ENCODE results near the gene PRKAR1A.

The PRKAR1A gene

DNA sequence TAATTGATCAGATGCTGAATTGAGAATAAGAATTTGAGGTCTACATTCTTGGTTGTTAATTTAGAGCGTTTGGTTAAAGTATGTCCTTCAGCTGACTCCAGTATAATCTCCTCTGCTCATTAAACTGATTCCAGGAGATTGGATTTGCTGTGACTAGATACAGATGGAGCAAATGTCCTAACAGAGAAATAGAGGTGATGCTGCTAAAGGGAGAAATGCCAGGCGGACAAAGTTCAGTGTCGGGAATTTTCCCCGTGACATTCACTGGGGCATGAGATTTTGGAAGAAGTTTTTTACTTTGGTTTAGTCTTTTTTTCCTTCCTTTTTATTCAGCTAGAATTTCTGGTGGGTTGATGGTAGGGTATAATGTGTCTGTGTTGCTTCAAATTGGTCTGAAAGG lies 19.0 kb downstream of the PRKAR1A start:
- 100% methylated on average over 4 of the region's 4 CpGs for WGBS
- no peaks in the 10 kb centered on the region for H3K4me1 ChIP-seq (ENCODE audit: control insufficient read depth, insufficient read depth, low read depth, low read length)
- H2AK5ac ChIP-seq (ENCODE audit: low read length, severe bottlenecking), result no peak overlapping the region
- no peak overlapping the region for H3K4me3 ChIP-seq (ENCODE audit: insufficient read depth in 1 of 2, low read depth in 1 of 2, low read length in 2 of 2)
- no peak overlapping the region for H3K14ac ChIP-seq (ENCODE audit: low read length in 2 of 2)
- no peak overlapping the region for H2BK120ac ChIP-seq (ENCODE audit: low read depth, low read length)
- peaks cover 12 to 90% of the 10 kb centered on the region in 2 experiments for H3K36me3 ChIP-seq (ENCODE audit: control insufficient read depth in 1 of 2, insufficient read depth in 2 of 2, low read depth in 1 of 2, low read length in 2 of 2)
- H2BK15ac ChIP-seq (ENCODE audit: low read depth, poor library complexity, severe bottlenecking), result no peak overlapping the region
- H3K27ac ChIP-seq (ENCODE audit: low read length, poor library complexity, severe bottlenecking), result no peak overlapping the region
- no peak for DNase-seq
- H2BK12ac ChIP-seq (ENCODE audit: low read length in 2 of 2), result no peak overlapping the region
- H4K91ac ChIP-seq (ENCODE audit: low read length), result no peak overlapping the region
- no peak overlapping the region for H3K18ac ChIP-seq (ENCODE audit: low read depth in 1 of 2, low read length in 2 of 2)
- H3K79me1 ChIP-seq (replicated peaks; ENCODE audit: low read length, poor library complexity, severe bottlenecking), result peaks cover 24% of the 10 kb centered on the region
- no peak overlapping the region for H3K23ac ChIP-seq (ENCODE audit: low read length in 2 of 2)
- H3K4me2 ChIP-seq (ENCODE audit: low read length, poor library complexity, severe bottlenecking), result no peak overlapping the region
- no peak overlapping the region for H2AFZ ChIP-seq (ENCODE audit: low read depth, low read length)
- no peak overlapping the region for H2BK5ac ChIP-seq (ENCODE audit: low read depth, low read length, poor library complexity, severe bottlenecking)
- H3K4ac ChIP-seq (ENCODE audit: low read depth in 1 of 2, low read length in 2 of 2), result no peak overlapping the region
- H4K8ac ChIP-seq (ENCODE audit: low read length), result no peak overlapping the region
- H3K9ac ChIP-seq (ENCODE audit: low read length), result peak overlapping the region; percentile 70
- no peaks in the 10 kb centered on the region for H3K27me3 ChIP-seq (ENCODE audit: control insufficient read depth in 1 of 2, insufficient read depth in 1 of 2, low read length in 2 of 2)
- H3K9me3 ChIP-seq (ENCODE audit: control insufficient read depth, low read length), result no peaks in the 10 kb centered on the region

DNA sequence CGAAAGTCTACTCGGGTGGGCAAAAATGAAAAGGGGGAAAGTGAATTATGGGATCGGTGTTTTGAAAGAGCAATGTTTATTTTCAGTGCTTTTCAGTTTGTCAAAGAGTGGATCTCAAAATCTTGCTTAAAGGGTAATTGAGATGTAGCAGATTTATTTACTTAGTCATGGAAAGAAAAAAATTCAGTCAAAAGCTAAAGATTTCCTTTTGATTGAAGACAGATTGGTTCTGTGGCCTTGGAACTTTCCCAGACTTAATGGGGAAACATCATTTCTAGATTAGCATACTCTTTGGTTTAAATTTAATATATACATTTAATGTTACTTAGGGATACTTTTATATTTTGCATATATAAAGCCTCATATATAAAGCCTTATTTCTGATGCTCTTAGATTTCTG lies 20.6 kb downstream of the PRKAR1A start:
- 95% methylated on average over 3 of the region's 3 CpGs for WGBS
- H2AK5ac ChIP-seq (ENCODE audit: low read length, severe bottlenecking), result no peak overlapping the region
- H3K4me2 ChIP-seq (ENCODE audit: low read length, poor library complexity, severe bottlenecking), result no peak overlapping the region
- no peaks in the 10 kb centered on the region for H3K27me3 ChIP-seq (ENCODE audit: control insufficient read depth in 1 of 2, insufficient read depth in 1 of 2, low read length in 2 of 2)
- H3K4me3 ChIP-seq (ENCODE audit: insufficient read depth in 1 of 2, low read depth in 1 of 2, low read length in 2 of 2), result no peak overlapping the region
- H3K18ac ChIP-seq (ENCODE audit: low read depth in 1 of 2, low read length in 2 of 2), result no peak overlapping the region
- H3K4me1 ChIP-seq (ENCODE audit: control insufficient read depth, insufficient read depth, low read depth, low read length), result no peaks in the 10 kb centered on the region
- H3K36me3 ChIP-seq (ENCODE audit: control insufficient read depth in 1 of 2, insufficient read depth in 2 of 2, low read depth in 1 of 2, low read length in 2 of 2), result peaks cover 20 to 90% of the 10 kb centered on the region in 2 experiments
- no peak overlapping the region for H3K27ac ChIP-seq (ENCODE audit: low read length, poor library complexity, severe bottlenecking)
- H4K91ac ChIP-seq (ENCODE audit: low read length), result no peak overlapping the region
- peak overlapping the region; percentile 70 for H3K9ac ChIP-seq (ENCODE audit: low read length)
- H4K8ac ChIP-seq (ENCODE audit: low read length), result no peak overlapping the region
- H3K23ac ChIP-seq (ENCODE audit: low read length in 2 of 2), result no peak overlapping the region
- H2AFZ ChIP-seq (ENCODE audit: low read depth, low read length), result no peak overlapping the region
- no peaks in the 10 kb centered on the region for H3K9me3 ChIP-seq (ENCODE audit: control insufficient read depth, low read length)
- no peak overlapping the region for H2BK12ac ChIP-seq (ENCODE audit: low read length in 2 of 2)
- no peak overlapping the region for H3K14ac ChIP-seq (ENCODE audit: low read length in 2 of 2)
- no peak overlapping the region for H3K4ac ChIP-seq (ENCODE audit: low read depth in 1 of 2, low read length in 2 of 2)
- H2BK15ac ChIP-seq (ENCODE audit: low read depth, poor library complexity, severe bottlenecking), result no peak overlapping the region
- no peak for DNase-seq
- H2BK5ac ChIP-seq (ENCODE audit: low read depth, low read length, poor library complexity, severe bottlenecking), result no peak overlapping the region
- H3K79me1 ChIP-seq (replicated peaks; ENCODE audit: low read length, poor library complexity, severe bottlenecking), result peaks cover 31% of the 10 kb centered on the region
- no peak overlapping the region for H2BK120ac ChIP-seq (ENCODE audit: low read depth, low read length)

DNA sequence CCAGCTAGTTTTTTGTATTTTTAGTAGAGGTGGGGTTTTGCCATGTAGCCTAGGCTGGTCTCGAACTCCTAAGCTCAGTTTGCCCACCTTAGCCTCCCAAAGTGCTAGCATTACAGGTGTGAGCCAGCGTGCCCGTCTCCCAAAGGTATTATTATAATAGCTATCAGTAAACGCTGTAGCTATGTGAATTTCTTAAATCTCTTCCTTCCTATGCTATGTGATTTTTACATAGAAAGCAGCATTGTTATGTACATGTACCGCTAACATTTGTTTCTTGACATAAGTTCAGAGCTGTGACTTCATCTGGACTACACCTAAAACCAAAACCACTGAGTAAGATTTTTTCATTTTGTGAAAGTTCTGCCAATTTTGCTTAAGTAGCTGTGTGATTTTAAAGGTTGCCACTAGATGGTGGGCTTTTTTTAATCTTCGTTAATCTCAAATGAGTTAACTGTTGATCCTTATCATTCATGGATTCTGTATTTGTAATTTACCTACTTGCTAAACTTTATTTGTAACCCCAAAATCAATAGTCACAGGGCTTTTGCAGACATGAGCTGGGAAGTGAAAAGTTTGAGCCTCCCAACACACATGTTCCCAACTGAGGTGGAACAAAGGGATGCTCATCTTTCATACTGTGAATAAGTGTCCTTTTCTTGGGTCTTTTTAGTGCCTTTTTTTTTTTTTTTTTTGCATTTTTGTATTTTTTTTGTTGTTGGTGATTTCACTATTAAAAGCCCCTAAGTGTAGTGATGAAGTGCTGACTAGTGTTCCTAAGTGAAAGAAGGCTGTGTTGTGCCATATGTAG lies 21.9 kb downstream of the PRKAR1A start:
- no peak overlapping the region for H2BK120ac ChIP-seq (ENCODE audit: low read depth, low read length)
- H3K27ac ChIP-seq (ENCODE audit: low read length, poor library complexity, severe bottlenecking), result no peak overlapping the region
- peak overlapping the region; percentile 53 for H4K8ac ChIP-seq (ENCODE audit: low read length)
- H3K4me1 ChIP-seq (ENCODE audit: control insufficient read depth, insufficient read depth, low read depth, low read length), result no peaks in the 10 kb centered on the region
- H3K4me3 ChIP-seq (ENCODE audit: insufficient read depth in 1 of 2, low read depth in 1 of 2, low read length in 2 of 2), result no peak overlapping the region
- WGBS, result 100% methylated on average over 1 of the region's 6 CpGs
- peak; percentile 38 for DNase-seq
- H3K23ac ChIP-seq (ENCODE audit: low read length in 2 of 2), result no peak overlapping the region
- no peak overlapping the region for H3K4me2 ChIP-seq (ENCODE audit: low read length, poor library complexity, severe bottlenecking)
- no peak overlapping the region for H3K4ac ChIP-seq (ENCODE audit: low read depth in 1 of 2, low read length in 2 of 2)
- no peaks in the 10 kb centered on the region for H3K27me3 ChIP-seq (ENCODE audit: control insufficient read depth in 1 of 2, insufficient read depth in 1 of 2, low read length in 2 of 2)
- no peak overlapping the region for H2BK5ac ChIP-seq (ENCODE audit: low read depth, low read length, poor library complexity, severe bottlenecking)
- no peak overlapping the region for H3K18ac ChIP-seq (ENCODE audit: low read depth in 1 of 2, low read length in 2 of 2)
- peaks cover 28% of the 10 kb centered on the region for H3K79me1 ChIP-seq (replicated peaks; ENCODE audit: low read length, poor library complexity, severe bottlenecking)
- H4K91ac ChIP-seq (ENCODE audit: low read length), result no peak overlapping the region
- H2BK12ac ChIP-seq (ENCODE audit: low read length in 2 of 2), result no peak overlapping the region
- H2AFZ ChIP-seq (ENCODE audit: low read depth, low read length), result no peak overlapping the region
- no peak overlapping the region for H2BK15ac ChIP-seq (ENCODE audit: low read depth, poor library complexity, severe bottlenecking)
- H2AK5ac ChIP-seq (ENCODE audit: low read length, severe bottlenecking), result no peak overlapping the region
- peaks cover 21 to 90% of the 10 kb centered on the region in 2 experiments for H3K36me3 ChIP-seq (ENCODE audit: control insufficient read depth in 1 of 2, insufficient read depth in 2 of 2, low read depth in 1 of 2, low read length in 2 of 2)
- no peaks in the 10 kb centered on the region for H3K9me3 ChIP-seq (ENCODE audit: control insufficient read depth, low read length)
- H3K14ac ChIP-seq (ENCODE audit: low read length in 2 of 2), result no peak overlapping the region
- H3K9ac ChIP-seq (ENCODE audit: low read length), result peak overlapping the region; percentile 70

DNA sequence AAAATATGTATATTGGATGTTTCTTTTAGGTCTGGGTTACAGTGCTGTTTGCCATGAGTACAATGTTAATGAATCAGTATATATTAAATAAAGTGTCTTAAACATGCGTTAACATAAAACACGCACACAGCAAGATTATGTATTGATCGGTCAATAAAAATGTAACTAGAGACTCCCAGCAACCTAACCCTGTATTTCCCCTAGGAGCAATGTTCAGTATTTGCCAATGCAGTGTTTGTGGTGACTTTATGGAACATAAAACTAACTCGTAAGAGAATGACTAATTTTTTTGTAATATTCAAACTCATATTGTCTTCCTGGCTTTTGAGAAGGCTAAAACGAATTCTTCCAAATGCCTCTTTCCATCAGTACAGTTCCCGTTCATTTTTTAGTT lies 22.5 kb downstream of the PRKAR1A start:
- Histone ChIP-seq H3K36me3 (ENCODE audit: control insufficient read depth in 1 of 2, insufficient read depth in 2 of 2, low read depth in 1 of 2, low read length in 2 of 2) (peaks cover 27 to 90% of the 10 kb centered on the region in 2 experiments), H3K79me1 (replicated peaks; ENCODE audit: low read length, poor library complexity, severe bottlenecking) (peaks cover 26% of the 10 kb centered on the region), H2BK120ac (ENCODE audit: low read depth, low read length) (no peak overlapping the region), H3K9me3 (ENCODE audit: control insufficient read depth, low read length) (no peaks in the 10 kb centered on the region), H3K18ac (ENCODE audit: low read depth in 1 of 2, low read length in 2 of 2) (no peak overlapping the region), H3K14ac (ENCODE audit: low read length in 2 of 2) (no peak overlapping the region), H3K4ac (ENCODE audit: low read depth in 1 of 2, low read length in 2 of 2) (no peak overlapping the region), H3K4me3 (ENCODE audit: insufficient read depth in 1 of 2, low read depth in 1 of 2, low read length in 2 of 2) (no peak overlapping the region), H4K8ac (ENCODE audit: low read length) (no peak overlapping the region), H3K4me2 (ENCODE audit: low read length, poor library complexity, severe bottlenecking) (no peak overlapping the region), H3K27ac (ENCODE audit: low read length, poor library complexity, severe bottlenecking) (no peak overlapping the region), H3K23ac (ENCODE audit: low read length in 2 of 2) (no peak overlapping the region), H2AK5ac (ENCODE audit: low read length, severe bottlenecking) (no peak overlapping the region), H2BK15ac (ENCODE audit: low read depth, poor library complexity, severe bottlenecking) (no peak overlapping the region), H3K27me3 (ENCODE audit: control insufficient read depth in 1 of 2, insufficient read depth in 1 of 2, low read length in 2 of 2) (no peaks in the 10 kb centered on the region), H2AFZ (ENCODE audit: low read depth, low read length) (no peak overlapping the region), H4K91ac (ENCODE audit: low read length) (no peak overlapping the region), H2BK12ac (ENCODE audit: low read length in 2 of 2) (no peak overlapping the region), H3K4me1 (ENCODE audit: control insufficient read depth, insufficient read depth, low read depth, low read length) (no peaks in the 10 kb centered on the region), H3K9ac (ENCODE audit: low read length) (peak overlapping the region; percentile 69), H2BK5ac (ENCODE audit: low read depth, low read length, poor library complexity, severe bottlenecking) (no peak overlapping the region)
- 85% methylated on average over 4 of the region's 6 CpGs for WGBS
- DNase-seq, result no peak

Measured in mesenchymal stem cell (in vitro differentiated cells and primary cell).